ENCODE measurements around the gene NUP153.

NUP153 gene

GRCh38 chr6:17656644-17657043 lies 50.1 kb downstream of the NUP153 start:
- no peak for DNase-seq (ENCODE audit: low read depth)

- DNase-seq (ENCODE audit: low read depth): no peak
Measured at GRCh38 chr6:17656092-17656491, 50.6 kb downstream of the NUP153 start.

GRCh38 chr6:17653198-17653882 lies 53.4 kb downstream of the NUP153 start:
- DNase-seq (ENCODE audit: low read depth): no peak

- DNase-seq (ENCODE audit: low read depth): no peak
Measured at GRCh38 chr6:17650656-17651309, 55.9 kb downstream of the NUP153 start.

GRCh38 chr6:17648745-17649144 lies 58.0 kb downstream of the NUP153 start:
- no peak for DNase-seq (ENCODE audit: low read depth)

GRCh38 chr6:17640477-17640917 lies 66.2 kb downstream of the NUP153 start:
- DNase-seq (ENCODE audit: low read depth): no peak

GRCh38 chr6:17638212-17638715 lies 68.5 kb downstream of the NUP153 start:
- DNase-seq (ENCODE audit: low read depth): no peak

- DNase-seq (ENCODE audit: low read depth): no peak
Measured at GRCh38 chr6:17635568-17635967, 71.2 kb downstream of the NUP153 start.

- DNase-seq (ENCODE audit: low read depth): no peak
Measured at GRCh38 chr6:17633465-17634188, 73.1 kb downstream of the NUP153 start.

GRCh38 chr6:17632934-17633333 lies 73.8 kb downstream of the NUP153 start:
- no peak for DNase-seq (ENCODE audit: low read depth)

GRCh38 chr6:17630511-17631073 lies 76.1 kb downstream of the NUP153 start:
- no peak for DNase-seq (ENCODE audit: low read depth)

- no peak for DNase-seq (ENCODE audit: low read depth)
Measured at GRCh38 chr6:17629824-17630510, 76.8 kb downstream of the NUP153 start.

GRCh38 chr6:17628873-17629272 lies 77.9 kb downstream of the NUP153 start:
- no peak for DNase-seq (ENCODE audit: low read depth)

- no peak for DNase-seq (ENCODE audit: low read depth)
Measured at GRCh38 chr6:17624396-17624795, 82.3 kb downstream of the NUP153 start.

GRCh38 chr6:17622144-17622543 lies 84.6 kb downstream of the NUP153 start:
- no peak for DNase-seq (ENCODE audit: low read depth)

- no peak for DNase-seq (ENCODE audit: low read depth)
Measured at GRCh38 chr6:17621003-17621402, 85.7 kb downstream of the NUP153 start.

- DNase-seq (ENCODE audit: low read depth): no peak
Measured at GRCh38 chr6:17615794-17616193, 90.9 kb downstream of the NUP153 start.

GRCh38 chr6:17612048-17612447 lies 94.7 kb downstream of the NUP153 start:
- no peak for DNase-seq (ENCODE audit: low read depth)

- no peak for DNase-seq (ENCODE audit: low read depth)
Measured at GRCh38 chr6:17610835-17611234, 95.9 kb downstream of the NUP153 start.

- no peak for DNase-seq (ENCODE audit: low read depth)
Measured at GRCh38 chr6:17606606-17607005, 100.1 kb downstream of the NUP153 start.

- DNase-seq (ENCODE audit: low read depth): no peak
Measured at GRCh38 chr6:17602888-17603287, 103.8 kb downstream of the NUP153 start.

GRCh38 chr6:17601386-17601703 lies 105.4 kb downstream of the NUP153 start:
- DNase-seq (ENCODE audit: low read depth): no peak
